Fibroblast of mammary gland (primary cell): Measurements from ENCODE around the gene RBMS3.

Source experiments
- DNase-seq: peaks from one replicate; pipeline ENCODE4 v3.0.0-alpha.2; 2010; ENCODE audit warnings: low read depth
- H3K4me3 ChIP-seq: 2 replicates; pipeline ENCODE4 v1.5.1; 2011; ENCODE audit warnings: low read depth, mild to moderate bottlenecking, low read length, moderate library complexity; ENCODE audit not compliant: control insufficient read depth
- CTCF ChIP-seq: conservative IDR thresholded peaks from 2 replicates; pipeline ENCODE4 v1.5.1; 2011; ENCODE audit warnings: low read depth, low read length, inconsistent platforms; ENCODE audit not compliant: control insufficient read depth, insufficient read depth

The RBMS3 gene

DNA sequence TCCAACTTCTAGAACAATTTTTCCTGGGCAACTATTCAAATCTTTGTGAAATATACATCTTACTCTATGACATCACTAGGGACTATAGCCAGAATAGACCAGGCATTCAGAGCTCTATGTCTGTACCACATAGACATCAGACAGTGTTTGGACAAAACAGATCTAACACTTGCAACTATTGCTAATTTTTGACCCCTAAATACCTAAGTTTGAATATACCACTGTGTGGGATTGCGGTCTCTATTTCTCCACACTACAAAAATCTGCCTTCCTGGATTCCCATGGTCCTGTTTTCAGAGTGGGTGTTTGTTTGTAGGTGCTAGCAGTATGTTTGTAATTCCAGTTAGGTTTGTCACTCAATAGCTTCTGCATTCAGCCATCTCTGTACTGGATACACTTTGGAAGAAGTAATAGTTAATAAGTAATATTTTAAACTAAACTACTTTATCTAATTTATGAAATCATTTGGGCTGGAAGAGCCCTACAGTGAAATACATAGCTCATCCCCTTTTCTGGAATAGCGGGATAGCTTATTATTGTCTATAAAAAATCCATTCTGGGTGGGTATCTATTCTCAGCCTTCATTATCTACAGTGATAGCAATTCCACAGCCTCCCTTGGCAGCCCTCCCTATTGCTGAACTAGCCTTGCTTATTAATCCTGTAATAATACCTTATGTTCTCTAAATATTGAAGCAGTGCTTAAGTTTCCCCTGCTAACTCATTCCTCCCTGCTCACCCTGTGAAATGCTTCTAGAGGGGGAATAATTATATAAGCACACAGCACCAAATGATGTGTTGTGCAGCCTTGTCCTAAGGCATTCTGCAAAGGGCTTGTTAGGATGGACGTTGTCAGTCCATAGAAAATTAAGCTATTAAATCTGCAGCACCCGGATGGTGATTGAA, 49.4 kb downstream of the RBMS3 start:
- H3K4me3 ChIP-seq: no peak overlapping the region
- TF ChIP-seq CTCF: no peak
- DNase-seq: no peak

DNA sequence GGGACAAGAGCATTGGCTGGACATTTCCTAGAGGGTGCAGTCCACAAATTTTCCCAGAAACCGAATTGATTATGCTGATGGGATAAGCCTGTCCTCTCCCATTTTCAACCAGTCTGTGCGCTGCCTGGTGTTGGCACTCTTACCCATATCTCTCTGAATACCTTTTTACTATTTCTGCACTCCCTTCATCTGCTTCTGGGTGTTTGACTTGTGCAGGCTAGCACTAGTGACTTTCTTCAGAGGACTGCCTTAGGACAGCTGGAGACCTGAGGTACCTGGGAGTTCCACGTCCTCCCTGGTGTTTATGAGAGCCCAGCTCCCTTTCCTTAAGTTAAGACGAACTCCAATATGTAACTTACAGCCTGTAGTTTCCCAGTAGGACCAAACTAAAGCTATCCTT, 50.2 kb downstream of the RBMS3 start:
- no peak for TF ChIP-seq CTCF
- no peak overlapping the region for H3K4me3 ChIP-seq
- no peak for DNase-seq

DNA sequence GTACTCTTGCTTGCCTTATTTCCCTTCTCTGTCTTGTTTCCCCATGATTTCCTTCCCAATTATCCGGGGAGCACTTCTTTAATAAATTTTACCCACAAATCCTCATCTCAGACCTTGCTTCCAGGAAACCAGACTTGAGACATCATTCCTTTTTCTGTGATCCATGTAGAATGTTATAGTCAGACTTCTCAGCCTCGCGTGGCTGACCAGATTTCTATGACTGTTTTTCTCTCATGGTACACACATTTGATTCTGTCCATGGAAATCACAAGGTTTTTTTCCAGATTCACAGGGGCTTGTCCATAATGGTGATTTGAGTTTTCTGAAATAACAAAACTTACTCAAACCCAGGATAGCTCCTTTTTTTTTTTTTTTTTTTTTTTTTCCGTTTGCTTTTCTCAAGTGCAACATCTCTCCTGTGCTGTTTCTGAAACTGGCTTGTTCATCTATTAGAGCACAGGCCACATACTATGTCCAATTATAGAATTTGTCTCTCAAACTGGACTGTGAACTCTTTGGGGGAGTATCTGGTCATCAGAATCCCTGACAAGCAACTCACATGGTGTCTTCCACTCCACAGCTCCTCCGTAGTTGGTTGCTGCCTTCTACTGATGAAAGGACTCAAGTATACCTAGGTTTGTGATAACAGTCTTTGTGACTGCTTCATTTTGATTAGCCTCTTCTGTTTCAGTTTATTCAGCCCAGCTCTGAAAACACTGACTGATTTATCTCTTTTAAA, 50.8 kb downstream of the RBMS3 start:
- H3K4me3 ChIP-seq: no peak overlapping the region
- peak; percentile 60 for DNase-seq
- no peak for TF ChIP-seq CTCF

DNA sequence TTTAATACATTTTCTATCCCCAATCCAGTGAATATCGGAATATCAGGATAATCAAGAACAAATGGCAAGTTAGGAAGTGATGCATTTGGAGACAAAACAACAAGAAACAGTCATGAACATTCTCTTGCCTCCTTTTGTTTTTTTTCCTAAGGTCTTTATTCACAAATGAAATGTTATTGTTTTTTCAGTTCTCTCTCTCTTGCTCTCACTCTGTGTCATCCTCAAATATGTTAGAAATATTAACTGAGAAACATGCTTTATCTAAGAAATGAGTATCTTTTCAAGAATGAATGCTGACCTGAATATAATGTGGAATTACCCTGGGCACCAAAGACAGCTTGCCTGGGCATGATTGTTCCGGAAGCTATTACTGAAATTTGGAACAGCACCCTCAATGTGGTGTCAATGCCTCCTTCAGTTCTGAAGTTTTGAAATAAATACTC, 51.3 kb downstream of the RBMS3 start:
- no peak for TF ChIP-seq CTCF
- peak; percentile 56 for DNase-seq
- no peak overlapping the region for H3K4me3 ChIP-seq

DNA sequence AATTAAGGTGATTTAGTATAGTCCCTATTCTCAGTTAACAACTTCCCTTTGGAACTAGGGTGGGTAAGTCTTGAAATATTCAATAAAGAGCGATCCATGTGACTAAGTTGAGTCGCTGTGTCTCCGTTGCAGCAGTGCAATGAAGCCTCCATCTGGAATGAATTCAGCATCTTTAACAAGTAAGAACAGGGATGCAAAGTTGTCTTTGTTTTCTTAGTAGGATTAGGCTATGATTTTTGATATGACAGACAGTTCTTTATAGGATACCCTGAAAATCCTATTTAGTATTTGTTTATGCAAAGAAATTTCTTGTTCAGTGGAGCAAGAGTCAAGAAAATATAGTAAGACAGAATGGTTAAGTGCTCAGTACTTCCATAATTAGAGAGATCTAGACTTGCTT, 52.7 kb downstream of the RBMS3 start:
- peak; percentile 70 for DNase-seq
- TF ChIP-seq CTCF: no peak
- H3K4me3 ChIP-seq: no peak overlapping the region

GRCh38 chr3:29334706-29335105, 53.8 kb downstream of the RBMS3 start:
- DNase-seq: no peak
- no peak overlapping the region for H3K4me3 ChIP-seq
- TF ChIP-seq CTCF: no peak
